G401.6 (cell line): ENCODE measurements around the gene GPC4.
"Not testable (repeated sequence)": the region's sequence is repeated elsewhere in the genome, so short reads cannot be mapped to it uniquely, and the experiment has no call there.

ENCODE experiments used
- FAIRE-seq: peaks from 2 replicates; lab custom pipeline; 2012; peaks lifted over from hg19 to GRCh38; lab: Jason Lieb, UNC

GPC4 gene

DNA sequence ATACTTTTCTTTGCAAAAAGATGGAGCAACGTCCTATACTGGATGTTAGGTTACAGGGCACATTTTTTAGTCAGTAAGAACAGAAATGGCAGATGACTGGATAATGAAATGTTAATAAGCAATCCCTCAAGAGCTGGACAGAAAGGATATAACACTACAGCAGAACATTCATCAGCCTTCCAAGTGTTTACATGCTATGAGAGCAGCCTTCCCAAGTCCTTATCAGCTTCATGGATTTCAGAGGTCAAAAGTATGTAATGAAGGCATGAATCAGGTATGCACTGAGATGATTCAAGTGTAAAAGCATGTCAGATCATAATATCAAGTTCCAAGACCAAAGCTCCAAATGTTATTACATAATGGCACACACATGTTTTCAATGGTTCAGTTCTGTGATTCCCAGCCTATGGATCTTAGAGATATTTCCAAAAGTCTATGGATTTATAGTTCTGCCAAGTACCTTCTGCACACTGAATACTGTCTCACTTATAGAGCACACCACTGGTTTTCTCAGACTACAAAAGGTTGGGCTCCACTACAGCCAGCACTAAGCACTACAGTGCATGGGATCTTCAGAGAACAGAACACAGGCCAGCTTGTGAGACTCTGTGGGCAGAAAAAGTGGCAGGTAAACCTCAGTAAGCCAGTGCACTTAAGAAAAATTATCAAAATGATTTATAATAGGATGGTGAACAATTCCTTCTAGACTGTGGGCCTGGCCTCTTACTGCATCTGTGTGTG lies 49.2 kb downstream of the GPC4 start:
- no peak for FAIRE-seq

DNA sequence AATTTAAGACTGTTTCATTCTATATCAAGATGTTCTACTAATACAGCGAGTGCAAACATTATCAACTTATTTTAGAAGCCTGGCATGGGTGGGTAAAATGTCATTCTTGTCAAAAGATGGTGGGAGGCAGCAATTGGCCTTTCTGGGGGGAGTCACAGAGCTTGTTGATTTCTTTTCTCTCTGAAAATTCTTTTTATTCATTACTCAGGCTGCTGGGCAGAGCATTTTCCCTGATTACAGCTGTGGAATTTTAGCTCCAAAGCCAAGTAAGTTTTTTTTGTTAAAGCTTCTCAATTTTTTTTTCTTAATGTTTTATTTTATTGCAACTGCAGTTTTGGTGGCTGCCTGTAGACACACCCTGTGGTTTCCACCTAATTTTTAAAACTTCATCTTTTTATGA lies 50.4 kb downstream of the GPC4 start:
- FAIRE-seq = no peak

DNA sequence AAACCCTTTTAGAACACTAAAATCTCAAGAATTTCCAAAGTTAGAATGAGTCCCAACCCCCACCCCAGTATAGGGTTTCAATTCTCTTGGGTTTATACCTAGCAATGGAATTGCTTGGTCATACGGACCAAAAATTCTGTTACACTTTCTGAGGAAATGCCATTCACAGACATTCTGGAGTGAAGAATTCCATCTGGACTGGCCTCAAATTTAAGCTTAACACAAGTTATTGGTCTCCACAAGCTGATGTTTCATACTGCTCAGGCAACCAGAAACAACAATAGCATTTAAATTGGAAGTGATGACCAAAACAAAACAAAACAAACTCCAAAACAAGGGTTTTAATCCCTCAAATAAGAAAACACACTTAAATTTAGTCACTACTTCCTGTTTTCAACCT lies 51.1 kb downstream of the GPC4 start:
- no peak for FAIRE-seq

DNA sequence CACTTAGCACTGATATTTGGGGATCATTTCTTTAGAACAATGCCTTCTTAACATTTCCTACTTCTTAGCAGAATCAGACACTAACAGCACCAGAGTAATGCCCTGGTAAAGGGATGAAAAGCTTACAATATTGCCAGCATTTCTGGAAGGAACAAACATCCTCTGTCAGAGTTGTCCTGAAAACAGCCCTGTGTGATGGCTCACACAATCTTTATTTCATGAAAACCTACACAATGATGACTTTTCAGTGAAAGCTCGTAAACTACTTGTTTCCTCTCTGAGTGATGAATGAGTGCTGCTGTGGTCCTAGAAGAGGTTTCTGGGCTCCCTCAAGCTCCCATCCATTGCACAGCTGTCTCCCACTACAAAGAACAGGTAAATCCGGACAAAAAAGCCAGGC lies 52.8 kb downstream of the GPC4 start:
- no peak for FAIRE-seq

DNA sequence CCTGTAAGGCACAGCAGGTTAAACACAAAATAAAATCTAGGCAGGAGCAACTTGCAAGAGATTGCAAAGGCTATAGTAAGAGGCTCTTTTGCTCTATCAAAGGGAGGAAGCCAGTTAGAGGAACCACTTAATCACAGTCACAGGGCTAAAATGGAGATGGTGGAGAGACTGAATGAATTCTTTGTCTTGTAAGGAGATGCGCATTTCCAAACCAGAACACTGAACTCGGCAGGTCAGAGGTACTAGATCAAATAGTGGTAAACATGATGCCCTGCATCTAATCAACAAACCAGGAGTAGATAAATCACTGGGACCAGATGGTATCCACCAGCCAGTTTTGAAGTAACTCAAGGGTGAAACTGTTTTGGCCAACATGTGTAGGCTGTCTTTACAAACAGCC lies 55.8 kb downstream of the GPC4 start:
- no peak for FAIRE-seq

DNA sequence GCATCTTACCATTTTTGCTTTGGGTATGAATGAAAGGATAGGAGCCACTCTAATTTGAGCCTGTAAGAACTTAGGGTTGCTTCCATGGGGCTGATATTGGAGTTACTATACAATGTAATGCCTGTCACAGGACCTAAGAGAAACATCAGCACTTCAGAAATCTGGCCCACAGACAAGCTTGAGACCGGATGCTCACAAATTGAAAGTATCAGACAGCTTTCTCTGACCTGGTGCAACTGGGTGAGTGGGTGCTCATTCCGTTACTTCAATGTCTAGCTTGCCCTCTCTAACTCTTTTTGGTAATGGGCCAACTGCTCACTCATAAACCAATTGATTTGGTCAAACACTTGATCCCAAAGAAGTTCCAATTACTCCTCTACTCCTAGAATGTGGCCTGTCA lies 62.1 kb downstream of the GPC4 start:
- FAIRE-seq = no peak

DNA sequence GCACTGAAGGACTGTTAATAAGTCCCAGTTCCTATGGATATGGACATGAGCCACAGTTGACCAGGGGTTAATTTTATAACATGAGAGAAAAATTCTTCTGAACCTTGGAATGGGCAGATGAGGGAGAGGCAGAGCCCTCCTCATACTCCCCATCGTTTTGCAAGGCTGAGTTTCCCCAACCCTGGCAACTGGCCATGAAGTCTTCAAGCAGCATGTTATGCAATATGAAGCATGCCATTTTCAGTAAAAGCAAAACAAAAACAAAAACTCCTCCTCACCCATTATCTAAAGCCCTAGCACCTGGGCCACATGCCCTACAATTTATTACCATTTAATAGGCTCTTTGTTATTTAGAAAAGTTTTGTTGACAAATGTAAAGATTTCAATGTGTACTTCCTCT lies 64.5 kb downstream of the GPC4 start:
- no peak for FAIRE-seq

DNA sequence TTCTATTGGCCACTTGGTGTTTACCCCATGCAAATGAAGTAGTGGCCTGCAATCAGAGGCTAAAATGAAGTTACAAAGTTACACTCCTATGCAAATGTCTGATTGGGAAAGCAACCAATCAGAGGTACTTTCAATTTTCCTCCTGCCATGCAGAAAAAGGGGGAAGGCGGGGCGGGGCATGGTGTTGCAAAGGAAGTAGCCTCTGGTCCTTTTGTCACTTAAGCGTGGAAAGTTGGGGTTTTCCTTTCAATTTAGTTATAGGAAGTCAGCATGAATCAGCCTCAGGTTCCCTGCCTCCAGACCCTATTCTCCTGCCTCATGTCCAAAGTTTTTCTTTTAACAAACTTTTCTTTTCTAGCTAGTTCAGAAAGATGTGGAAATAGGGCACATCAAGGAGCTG lies 69.3 kb downstream of the GPC4 start:
- FAIRE-seq = no peak

DNA sequence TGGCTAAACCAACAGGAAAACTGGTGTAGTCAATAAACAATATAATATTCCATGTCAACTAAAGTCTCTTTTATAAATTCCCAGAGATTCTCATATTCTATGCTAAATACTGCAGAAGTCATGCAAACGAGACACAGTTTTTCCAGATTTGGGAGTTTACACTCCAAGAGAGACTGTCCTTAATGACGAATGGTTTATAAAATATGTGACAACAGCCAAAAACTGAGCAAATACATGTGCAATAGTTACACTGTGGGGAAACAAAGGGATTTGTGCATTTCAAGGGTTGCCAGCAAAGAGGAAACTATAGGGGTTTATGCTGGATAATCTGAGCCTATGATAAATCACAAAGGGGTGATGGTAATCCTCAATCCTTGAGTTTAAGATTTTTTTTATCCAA lies 75.7 kb downstream of the GPC4 start:
- FAIRE-seq = no peak

DNA sequence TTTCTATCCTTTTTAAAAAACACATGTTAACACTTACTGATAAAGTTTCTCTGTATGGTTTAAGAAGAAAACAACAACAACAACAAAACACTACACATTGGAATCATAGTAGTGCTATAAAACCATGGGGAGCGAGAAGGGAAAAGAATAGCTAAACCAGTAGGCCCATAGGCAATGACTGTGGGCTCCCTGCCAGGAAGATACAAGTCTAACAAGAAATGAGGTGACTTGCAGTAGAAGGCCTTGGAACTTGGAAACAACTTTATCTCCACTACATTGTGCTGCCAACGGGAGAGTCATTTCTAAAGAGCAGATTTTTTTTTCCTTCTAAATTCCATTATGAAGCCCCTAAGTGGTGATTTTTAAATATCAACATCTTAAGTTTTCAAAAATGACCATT lies 78.0 kb downstream of the GPC4 start:
- FAIRE-seq = no peak

DNA sequence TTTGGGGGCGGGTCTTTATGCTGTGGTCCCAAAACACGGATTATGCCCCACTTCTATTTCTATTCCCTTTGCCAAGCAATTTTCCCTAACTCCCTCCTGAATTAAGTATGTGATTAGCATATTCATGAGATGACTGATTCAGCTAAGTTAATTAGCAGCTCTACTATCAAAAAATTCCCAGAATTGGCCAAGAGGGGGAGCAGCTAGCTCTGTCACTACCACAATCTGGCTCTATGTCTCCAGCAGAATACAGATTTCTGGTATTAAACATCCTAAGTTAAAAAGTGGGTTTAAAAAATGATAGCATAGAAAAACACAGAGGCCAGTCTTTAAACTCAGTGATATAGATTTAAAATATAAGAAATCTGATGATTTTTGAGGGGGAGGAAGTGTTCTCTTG lies 80.3 kb downstream of the GPC4 start:
- FAIRE-seq = peak; percentile 89

DNA sequence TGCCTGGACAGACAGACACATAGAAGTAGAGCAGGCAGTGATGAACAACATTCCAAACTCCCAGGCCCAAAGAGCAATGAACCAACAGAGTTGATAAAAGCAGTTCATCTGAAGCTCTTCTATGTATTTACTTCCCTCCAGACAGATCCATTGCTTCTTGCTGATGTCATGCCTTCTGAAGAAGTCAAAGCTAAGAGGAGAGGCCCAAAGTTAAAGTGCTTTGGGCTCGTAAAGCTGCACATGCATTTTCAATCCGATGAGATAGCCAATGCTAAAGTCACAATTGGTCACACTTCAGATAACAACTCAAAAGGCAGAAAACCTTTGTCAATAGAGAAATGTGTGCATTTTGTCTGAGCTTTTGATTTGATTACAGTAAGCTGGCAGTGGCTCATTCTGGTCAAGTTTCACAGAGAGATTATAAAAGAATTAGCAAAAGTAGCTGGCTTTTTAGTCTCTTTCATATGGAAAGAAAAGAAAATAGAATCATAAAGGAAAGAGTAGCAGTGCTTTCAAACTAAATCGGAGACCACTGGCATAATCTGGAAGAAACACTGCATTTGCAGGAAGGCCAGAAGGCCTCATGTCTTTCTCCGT lies 82.0 kb downstream of the GPC4 start:
- no peak for FAIRE-seq

DNA sequence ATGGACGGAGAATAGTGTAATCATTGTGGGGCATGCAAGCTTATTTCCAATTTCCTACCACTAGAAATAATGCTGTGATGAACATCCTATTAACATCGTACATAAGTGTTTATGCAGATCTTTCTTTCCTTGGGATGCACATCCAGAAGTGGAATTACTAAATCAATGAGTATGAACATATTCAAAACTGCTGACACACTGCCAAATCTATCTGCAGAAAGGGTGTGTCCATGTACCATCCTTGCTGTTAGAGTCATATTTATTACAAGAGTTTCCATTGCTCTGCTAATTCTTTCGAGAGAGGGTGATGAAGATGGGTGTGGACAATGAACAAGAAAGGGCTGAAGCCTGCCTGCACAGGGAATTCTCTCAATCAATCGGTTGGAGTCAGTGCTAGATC lies 82.6 kb downstream of the GPC4 start:
- FAIRE-seq = no peak

DNA sequence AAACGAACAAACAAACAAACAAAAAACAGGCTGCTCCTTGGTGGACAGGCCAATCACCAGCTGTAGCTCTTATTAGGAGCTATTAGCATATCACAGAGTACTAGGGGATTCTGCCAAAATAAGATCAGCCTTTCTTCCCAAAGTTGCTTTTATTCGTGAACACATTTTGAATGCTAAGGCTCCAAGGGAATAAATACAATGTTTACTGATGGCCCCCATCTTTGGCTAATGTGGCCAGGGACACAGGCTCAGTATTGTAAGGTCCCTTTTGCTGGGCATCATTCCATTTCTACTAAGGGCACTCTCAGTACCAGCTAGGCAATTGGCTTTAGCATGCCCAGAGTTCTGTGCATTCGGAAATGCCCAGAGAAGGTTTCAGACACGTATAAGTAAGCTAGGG lies 84.3 kb downstream of the GPC4 start:
- no peak for FAIRE-seq

DNA sequence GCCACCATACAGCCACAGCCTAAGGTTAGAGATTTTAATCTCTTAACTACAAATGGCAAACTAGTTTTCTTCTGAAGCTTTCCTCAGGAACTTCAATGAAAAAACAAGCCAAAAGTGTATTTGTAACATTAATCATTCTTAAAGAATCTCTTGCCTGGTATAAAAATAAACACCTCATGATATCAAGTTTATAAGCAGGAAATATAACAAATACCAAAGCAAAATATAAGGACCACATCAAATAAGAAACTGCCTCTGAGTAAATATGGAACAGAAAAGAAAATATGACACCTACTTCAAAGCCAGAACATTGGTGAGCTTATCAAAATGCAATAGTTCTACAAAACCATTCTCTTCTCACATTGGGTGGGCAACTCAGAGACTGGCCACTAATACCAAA lies 89.9 kb downstream of the GPC4 start:
- FAIRE-seq = no peak

DNA sequence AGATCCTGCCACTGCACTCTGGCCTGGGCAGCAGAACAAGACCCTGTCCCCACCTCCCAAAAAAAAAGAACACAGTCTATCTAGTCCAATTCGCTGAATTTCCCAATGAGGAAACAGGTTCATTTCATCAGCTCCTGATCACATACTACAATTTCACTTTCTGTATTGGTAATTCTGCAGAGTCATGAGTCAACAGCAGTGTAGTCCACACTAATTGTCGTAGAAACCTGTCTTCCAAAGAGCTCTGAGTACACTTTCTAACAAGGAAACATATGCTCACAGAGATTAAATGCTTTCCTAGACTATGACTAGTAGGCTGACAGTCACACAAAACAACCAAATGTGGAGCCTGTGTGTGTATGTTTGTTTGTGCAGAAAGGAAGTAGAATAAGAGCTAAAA lies 91.9 kb downstream of the GPC4 start:
- FAIRE-seq = no peak

DNA sequence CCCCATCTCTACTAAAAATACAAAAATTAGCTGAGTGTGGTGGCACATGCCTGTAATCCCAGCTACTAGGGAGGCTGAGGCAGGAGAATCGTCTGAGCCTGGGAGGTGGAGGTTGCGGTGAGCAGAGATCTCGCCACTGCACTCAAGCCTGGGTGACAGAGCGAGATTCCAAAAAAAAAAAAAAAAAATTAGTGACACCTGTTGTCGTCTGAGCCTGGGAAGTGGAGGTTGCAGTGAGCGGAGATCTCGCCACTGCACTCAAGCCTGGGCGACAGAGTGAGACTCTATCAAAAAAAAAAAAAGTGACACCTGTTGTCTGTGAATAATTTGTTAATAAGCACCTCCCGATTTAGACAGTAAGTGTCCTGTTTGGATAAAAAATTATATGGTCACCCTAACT lies 93.0 kb downstream of the GPC4 start:
- not testable (repeated sequence) for FAIRE-seq

DNA sequence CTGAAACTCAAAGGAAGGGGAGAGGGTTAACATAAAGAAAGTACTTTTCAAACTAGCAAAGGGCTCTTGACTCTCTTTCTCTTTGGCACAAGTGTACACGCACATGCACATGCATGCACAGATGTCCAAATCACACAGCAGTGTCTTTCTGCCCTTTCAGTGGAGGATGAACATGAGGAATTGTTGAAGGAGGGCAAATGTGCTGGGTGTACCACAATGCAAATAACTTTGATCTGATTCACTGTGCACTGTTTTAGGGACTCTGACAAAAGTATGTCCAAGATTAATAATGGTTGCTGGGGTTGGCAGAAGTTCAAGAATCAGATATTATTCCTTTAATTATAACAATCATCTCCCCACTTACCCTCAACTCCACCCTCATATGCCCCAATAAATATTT lies 93.8 kb downstream of the GPC4 start:
- FAIRE-seq = no peak

DNA sequence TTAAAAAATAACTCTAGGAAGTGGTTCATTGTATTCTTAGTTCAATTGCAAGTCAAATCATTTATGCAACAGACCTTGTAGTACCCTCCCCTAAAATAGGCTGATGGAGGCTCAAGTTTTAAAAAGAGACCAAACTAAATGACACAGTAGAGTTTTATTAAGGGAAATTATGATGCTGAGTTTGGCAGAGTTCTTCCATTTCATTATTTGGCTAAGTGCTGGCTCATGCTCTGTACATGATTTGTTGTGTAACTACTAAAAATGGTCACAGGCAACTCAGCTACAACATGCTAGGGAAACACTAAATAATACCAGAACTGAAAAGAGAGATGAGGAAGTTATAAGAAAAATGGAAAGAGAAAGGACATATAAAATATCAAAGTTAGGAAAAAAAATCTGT lies 101.0 kb downstream of the GPC4 start:
- no peak for FAIRE-seq

DNA sequence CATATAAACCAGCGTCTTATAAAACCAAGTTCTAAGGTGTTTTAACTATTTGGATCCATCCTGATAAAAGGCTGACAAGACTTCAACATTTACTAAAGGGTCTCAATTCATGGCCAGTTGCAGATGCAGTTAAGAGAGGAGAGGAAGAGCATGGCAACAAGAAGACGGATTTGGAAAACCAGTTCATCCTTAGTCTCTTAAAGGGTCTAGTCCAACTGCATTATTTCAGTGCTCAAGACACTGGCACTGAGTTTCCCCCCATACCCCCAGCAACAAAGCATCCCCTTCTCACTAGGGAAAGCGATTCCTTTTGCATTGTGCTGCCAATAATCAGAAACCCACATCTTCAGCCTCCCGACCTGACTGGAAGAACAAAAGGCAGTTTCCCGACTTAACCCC lies 106.8 kb downstream of the GPC4 start:
- no peak for FAIRE-seq

DNA sequence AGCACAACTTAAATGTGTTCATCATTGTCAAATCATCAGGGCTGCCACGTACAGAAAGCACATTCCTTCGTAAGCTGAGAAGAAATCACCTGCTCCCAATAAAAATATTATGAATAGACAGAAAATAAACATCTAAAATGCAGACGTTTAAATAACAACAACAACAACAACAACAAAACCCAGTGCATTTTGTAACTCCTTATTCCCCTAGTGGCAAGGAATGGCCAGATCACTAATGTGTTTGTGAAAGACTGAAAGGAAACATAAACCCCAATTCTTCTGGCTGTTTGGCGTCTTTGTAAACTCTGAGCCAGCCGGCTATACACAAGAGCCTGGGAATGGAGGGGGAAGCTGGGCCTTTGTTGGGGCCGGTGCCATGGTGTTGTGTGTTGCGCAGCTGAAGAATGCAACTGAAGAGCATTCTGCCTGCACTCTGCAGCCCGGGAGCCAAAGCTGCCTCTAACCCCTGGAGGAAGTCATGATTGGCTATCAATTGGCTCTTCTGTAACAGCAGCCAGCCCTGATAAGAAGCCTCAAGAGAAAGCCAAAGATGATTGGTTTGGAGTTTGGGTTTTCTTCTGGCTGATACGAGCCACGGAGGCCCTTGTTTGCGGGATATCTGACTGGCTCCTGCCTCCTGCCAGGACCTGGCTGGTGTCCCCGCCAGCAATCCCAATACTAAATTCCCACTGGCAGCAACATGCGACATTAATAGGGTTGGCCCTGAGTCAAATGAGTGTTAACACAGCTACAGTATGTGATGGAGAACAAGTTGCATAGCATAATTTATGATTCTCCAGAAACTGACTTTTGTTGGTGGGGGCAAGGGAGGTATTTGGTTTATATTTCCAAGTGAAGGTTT lies 107.4 kb downstream of the GPC4 start:
- FAIRE-seq = no peak

DNA sequence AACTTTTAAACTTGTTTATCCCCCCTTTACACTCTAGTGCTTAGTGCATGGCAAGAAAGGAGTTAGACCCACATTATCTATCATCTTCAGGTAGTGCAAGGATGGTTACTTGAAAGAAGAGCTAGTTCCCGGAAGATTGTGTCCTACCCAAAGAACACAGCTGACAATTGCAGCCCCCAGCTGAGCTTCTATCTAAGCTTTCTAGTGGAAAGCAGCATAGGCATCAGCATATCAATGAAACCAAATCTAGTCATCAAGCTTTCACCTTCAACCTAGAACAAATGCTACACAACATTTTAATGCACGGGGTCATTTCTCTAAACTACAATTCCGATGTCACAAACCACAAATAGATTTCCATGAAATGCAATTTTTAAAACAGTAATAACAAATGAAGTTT lies 108.2 kb downstream of the GPC4 start:
- no peak for FAIRE-seq

DNA sequence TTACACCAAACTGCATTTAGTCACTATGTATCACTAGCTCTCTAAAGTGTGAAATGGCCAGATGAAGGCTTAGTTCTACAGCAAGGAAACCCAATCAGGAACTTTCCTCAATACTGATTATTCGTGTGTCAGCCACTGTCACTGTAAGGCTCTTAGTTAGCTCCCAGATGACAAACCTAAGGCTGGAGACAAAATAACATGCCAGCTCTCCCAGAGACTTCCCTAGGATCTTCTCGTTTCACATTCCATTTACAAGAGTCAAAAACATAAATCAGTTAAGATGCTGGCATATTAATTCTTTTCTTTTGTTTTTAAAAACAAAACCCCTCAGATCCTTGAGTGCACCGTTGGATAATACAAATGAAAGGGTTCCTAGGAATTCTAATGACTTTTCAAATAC lies 109.0 kb downstream of the GPC4 start:
- no peak for FAIRE-seq

DNA sequence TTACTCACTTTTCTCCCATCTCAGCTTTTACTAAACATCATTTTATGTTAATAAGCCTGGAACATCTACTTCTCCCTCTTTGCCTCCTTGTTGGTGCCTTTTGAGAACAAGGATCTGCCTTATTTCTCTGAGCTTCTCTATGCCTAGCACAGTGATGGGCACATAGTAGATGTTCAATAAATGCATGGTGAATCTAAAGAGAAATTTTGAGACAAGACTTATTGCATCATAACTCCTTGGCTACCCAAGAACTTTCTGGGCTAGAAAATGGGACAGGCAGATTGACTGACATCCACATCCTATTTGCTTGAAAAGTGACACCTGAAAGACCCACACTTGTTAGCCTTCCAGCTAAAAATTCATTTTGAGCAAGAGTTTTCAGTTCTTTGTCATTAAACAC lies 109.9 kb downstream of the GPC4 start:
- FAIRE-seq = no peak
